SK-N-MC (cell line): Measurements from ENCODE around the gene DNAAF5.

Source experiments
- EZH2 ChIP-seq: fragments of 200-600 bp; sonication (generic); IDR thresholded peaks from one replicate; pipeline ENCODE4 v1.6.1; 2017; ENCODE audit warnings: antibody characterized with exemption
- FOXP2 ChIP-seq: optimal IDR thresholded peaks from 2 replicates; pipeline ENCODE3; 2011; ENCODE audit warnings: mild to moderate bottlenecking, moderate library complexity; ENCODE audit not compliant: insufficient read depth; ENCODE audit errors: extremely low read length, control extremely low read depth
- POLR2AphosphoS5 ChIP-seq: IDR thresholded peaks from 2 replicates; pipeline ENCODE4 v1.6.1; 2012; ENCODE audit warnings: mild to moderate bottlenecking, low read depth, low read length, borderline replicate concordance

DNA sequence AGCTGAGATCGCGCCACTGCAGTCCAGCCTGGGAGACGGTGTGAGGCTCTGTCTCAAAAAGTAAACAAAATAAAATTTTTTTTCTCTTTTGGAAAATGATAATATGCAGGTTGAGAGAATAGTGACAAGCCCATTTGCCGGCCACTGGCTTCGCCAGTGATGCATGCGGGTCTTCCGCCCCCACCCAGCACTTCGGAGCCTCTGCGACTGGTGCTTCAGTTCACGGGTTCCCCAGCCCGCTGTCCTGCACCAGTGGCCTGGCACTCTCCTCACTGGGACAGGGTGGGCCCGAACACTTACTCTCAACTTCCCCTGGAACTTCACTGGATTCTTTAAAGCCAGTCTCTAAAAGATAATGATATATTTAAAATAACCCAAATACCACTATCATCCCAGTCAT is 108.5 kb downstream of the DNAAF5 start:
- no peak for TF ChIP-seq POLR2AphosphoS5
- TF ChIP-seq EZH2 = no peak
- TF ChIP-seq FOXP2 = no peak
